Measurements from ENCODE around the gene TUBE1. TPM values are rescaled to one million over a fixed set of nuclear protein-coding genes. Genes with fewer than 3 reads are reported as not detected.

Gene TUBE1
- total RNA-seq, 1 donor from 2014 or later = 25.8 TPM

GRCh38 chr6:112039431-112039770 is 47.9 kb downstream of the TUBE1 start:
- peaks cover 2% of the 10 kb centered on the region for H3K4me1 Mint-ChIP-seq (ENCODE audit: low read depth)
- H3K27me3 Mint-ChIP-seq = no peaks in the 10 kb centered on the region
- H3K27ac Mint-ChIP-seq = no peak overlapping the region
- no peak overlapping the region for H3K4me3 Mint-ChIP-seq (ENCODE audit: low read depth)
- TF ChIP-seq, protein P1, sequence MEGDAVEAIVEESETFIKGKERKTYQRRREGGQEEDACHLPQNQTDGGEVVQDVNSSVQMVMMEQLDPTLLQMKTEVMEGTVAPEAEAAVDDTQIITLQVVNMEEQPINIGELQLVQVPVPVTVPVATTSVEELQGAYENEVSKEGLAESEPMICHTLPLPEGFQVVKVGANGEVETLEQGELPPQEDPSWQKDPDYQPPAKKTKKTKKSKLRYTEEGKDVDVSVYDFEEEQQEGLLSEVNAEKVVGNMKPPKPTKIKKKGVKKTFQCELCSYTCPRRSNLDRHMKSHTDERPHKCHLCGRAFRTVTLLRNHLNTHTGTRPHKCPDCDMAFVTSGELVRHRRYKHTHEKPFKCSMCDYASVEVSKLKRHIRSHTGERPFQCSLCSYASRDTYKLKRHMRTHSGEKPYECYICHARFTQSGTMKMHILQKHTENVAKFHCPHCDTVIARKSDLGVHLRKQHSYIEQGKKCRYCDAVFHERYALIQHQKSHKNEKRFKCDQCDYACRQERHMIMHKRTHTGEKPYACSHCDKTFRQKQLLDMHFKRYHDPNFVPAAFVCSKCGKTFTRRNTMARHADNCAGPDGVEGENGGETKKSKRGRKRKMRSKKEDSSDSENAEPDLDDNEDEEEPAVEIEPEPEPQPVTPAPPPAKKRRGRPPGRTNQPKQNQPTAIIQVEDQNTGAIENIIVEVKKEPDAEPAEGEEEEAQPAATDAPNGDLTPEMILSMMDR (IDR thresholded peaks at IDR 0.05; ENCODE audit: unreplicated experiment) = no peak
- no peaks in the 10 kb centered on the region for H3K9me3 Mint-ChIP-seq (ENCODE audit: low read depth)
- DNase-seq (ENCODE audit: low spot score, unreplicated experiment) = no peak
- no peaks in the 10 kb centered on the region for H3K36me3 Mint-ChIP-seq (ENCODE audit: insufficient read depth)

DNA sequence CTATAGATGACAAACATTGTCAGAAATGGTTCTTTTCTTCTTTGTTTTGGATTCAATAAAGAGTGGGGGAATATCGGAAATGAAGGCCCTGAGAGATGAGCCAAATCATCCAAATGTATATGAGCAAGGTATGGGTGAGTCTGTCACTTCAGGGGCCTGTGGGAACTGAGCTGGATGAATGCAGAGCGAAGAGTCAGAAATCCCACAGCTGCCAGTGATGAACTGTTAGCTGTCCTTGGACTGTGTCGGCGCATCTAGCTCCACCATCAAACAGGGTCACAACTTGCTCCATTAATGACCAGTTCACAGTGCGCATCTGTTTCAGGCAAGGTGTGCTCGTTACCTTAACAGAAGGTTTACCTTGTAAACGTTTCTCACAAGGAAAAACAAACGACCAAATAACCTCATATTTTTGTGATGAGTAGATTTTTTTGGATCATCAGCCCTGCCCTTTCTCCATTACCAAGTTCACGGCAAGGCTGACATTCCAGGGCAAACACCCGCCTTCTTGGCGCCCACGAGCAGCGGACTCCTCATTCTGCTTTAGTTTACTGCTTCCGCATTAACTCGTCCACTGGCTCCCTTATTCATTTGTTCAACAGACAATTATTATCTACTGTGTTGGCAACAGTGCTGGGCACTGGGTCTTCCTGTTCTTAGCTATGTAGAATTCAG is 48.4 kb downstream of the TUBE1 start:
- DNase-seq (ENCODE audit: low spot score, unreplicated experiment) = no peak
- Mint-ChIP-seq H3K36me3 (ENCODE audit: insufficient read depth) (no peaks in the 10 kb centered on the region), H3K4me1 (ENCODE audit: low read depth) (peaks cover 2% of the 10 kb centered on the region), H3K9me3 (ENCODE audit: low read depth) (no peaks in the 10 kb centered on the region), H3K4me3 (ENCODE audit: low read depth) (no peak overlapping the region), H3K27me3 (peaks cover 4% of the 10 kb centered on the region), H3K27ac (no peak overlapping the region)
- TF ChIP-seq, protein P1 (IDR thresholded peaks at IDR 0.05; ENCODE audit: unreplicated experiment) = no peak

DNA sequence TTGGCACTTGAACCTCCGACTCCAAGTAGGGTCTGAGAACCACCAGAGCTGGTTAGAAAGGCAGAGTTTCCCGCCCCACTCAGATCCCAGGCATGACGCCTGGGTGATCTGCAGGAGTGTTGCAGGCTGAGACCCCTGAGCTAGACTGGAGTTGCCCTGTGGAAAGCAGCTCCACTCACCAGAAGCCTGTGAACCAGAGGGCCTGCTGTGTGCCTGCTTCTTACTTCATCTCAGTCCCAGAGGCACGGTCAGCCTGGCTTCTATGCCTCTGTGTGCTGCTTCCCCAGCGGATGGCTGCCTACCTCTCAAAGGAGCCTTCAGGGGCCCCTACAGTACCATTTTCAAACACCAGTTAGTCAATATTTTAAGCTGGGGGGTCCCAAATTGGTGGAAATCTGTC is 49.0 kb downstream of the TUBE1 start:
- TF ChIP-seq, protein P1 (IDR thresholded peaks at IDR 0.05; ENCODE audit: unreplicated experiment) = no peak
- H3K27ac Mint-ChIP-seq = no peak overlapping the region
- H3K9me3 Mint-ChIP-seq (ENCODE audit: low read depth) = no peaks in the 10 kb centered on the region
- DNase-seq (ENCODE audit: low spot score, unreplicated experiment) = no peak
- no peak overlapping the region for H3K4me3 Mint-ChIP-seq (ENCODE audit: low read depth)
- no peaks in the 10 kb centered on the region for H3K36me3 Mint-ChIP-seq (ENCODE audit: insufficient read depth)
- H3K27me3 Mint-ChIP-seq = peaks cover 6% of the 10 kb centered on the region
- peaks cover 2% of the 10 kb centered on the region for H3K4me1 Mint-ChIP-seq (ENCODE audit: low read depth)

GRCh38 chr6:112037783-112038216 is 49.5 kb downstream of the TUBE1 start:
- DNase-seq (ENCODE audit: low spot score, unreplicated experiment) = no peak
- TF ChIP-seq, protein P1 (IDR thresholded peaks at IDR 0.05; ENCODE audit: unreplicated experiment) = no peak
- H3K36me3 Mint-ChIP-seq (ENCODE audit: insufficient read depth) = no peaks in the 10 kb centered on the region
- H3K4me1 Mint-ChIP-seq (ENCODE audit: low read depth) = peaks cover 2% of the 10 kb centered on the region
- H3K27ac Mint-ChIP-seq = no peak overlapping the region
- no peaks in the 10 kb centered on the region for H3K9me3 Mint-ChIP-seq (ENCODE audit: low read depth)
- peaks cover 7% of the 10 kb centered on the region for H3K27me3 Mint-ChIP-seq
- H3K4me3 Mint-ChIP-seq (ENCODE audit: low read depth) = no peak overlapping the region

- H3K27me3 Mint-ChIP-seq = peaks cover 12% of the 10 kb centered on the region
- no peaks in the 10 kb centered on the region for H3K36me3 Mint-ChIP-seq (ENCODE audit: insufficient read depth)
- no peak overlapping the region for H3K27ac Mint-ChIP-seq
- no peaks in the 10 kb centered on the region for H3K9me3 Mint-ChIP-seq (ENCODE audit: low read depth)
- no peaks in the 10 kb centered on the region for H3K4me1 Mint-ChIP-seq (ENCODE audit: low read depth)
- no peak overlapping the region for H3K4me3 Mint-ChIP-seq (ENCODE audit: low read depth)
- DNase-seq (ENCODE audit: low spot score, unreplicated experiment) = no peak
- TF ChIP-seq, protein P1 (IDR thresholded peaks at IDR 0.05; ENCODE audit: unreplicated experiment) = no peak
These were observed 51.1 kb downstream of the TUBE1 start for GRCh38 chr6:112036088-112036637.
